Measurements from ENCODE around the gene TMIE. TPM values are rescaled to one million over a fixed set of nuclear protein-coding genes. Genes with fewer than 3 reads are reported as not detected.

Gene TMIE
- total RNA-seq, 1 experiment from 2014 or later = not detected

Other genes with a start within 250 kb of the TMIE start
- gene LTF, start 236.5 kb upstream of the TMIE start, total RNA-seq (2014; rRNA removed; shearing (Covaris generic)) = not detected in 2 replicates
- not detected in 2 replicates for gene RTP3, start 203.4 kb upstream of the TMIE start, total RNA-seq (2014; rRNA removed; shearing (Covaris generic))
- 0.07 TPM in 1 of 2 replicates, not detected in the other for gene LRRC2, start 135.1 kb upstream of the TMIE start, total RNA-seq (2014; rRNA removed; shearing (Covaris generic))
- gene FAM240A, start 88.9 kb upstream of the TMIE start, total RNA-seq (2014; rRNA removed; shearing (Covaris generic)) = not detected in 2 replicates
- gene ALS2CL, start 7.7 kb upstream of the TMIE start, total RNA-seq (2014; rRNA removed; shearing (Covaris generic)) = 5.4 and 5.6 TPM in 2 replicates
- gene PRSS50, start 16.5 kb downstream of the TMIE start, total RNA-seq (2014; rRNA removed; shearing (Covaris generic)) = not detected in 2 replicates
- gene MYL3, start 162.1 kb downstream of the TMIE start, total RNA-seq (2014; rRNA removed; shearing (Covaris generic)) = 0.57 and 1.3 TPM in 2 replicates
- 2.8 and 4.9 TPM in 2 replicates for gene PTH1R, start 176.3 kb downstream of the TMIE start, total RNA-seq (2014; rRNA removed; shearing (Covaris generic))

Measured in A172 (cell line).